ENCODE measurements around the gene ACOT7. TPM values are rescaled to one million over a fixed set of nuclear protein-coding genes. Genes with fewer than 3 reads are reported as not detected.

The ACOT7 gene
- total RNA-seq, 1 donor from 2014 or later, result 38.8 TPM

DNA sequence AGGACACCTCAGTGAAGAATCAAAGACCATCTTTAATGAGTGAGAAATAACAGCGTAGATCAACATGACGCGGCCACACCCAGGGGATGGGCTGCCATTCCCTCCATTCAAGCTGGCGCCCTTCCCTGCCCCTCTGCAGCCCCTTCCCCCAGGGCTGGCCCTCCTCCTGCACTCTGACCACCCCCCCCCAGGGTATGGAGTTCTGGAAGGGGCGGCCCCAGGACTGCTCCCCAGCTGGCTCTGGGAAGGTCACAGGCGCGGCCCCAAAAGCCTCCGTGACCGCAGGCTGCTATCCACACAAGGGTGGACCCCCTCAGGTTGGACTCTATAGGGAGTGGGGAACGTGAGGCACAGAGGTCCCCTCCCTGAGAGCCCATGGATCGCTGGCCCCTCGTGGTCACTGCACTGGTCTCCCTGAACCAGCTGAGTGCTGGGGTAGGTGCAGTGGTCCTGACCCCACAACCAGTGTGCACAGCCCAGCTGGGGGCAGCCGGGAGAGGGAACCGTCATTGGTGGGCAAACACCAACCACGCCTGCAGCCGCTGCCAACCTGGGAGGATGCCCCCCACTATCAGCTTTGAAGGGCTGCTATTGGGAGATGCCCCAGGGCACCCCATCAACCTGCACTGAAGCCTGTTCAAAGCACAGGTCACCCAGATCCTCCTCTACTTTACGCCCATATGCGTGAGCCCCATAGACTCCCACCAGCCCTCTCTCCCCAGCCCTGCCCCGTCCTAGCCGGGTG lies 116.6 kb downstream of the ACOT7 start:
- Histone ChIP-seq H3K4me1 (peaks cover 28% of the 10 kb centered on the region), H3K4me3 (peak overlapping the region in 1 of 2 donors; percentile 11), H3K9me3 (no peaks in the 10 kb centered on the region), H3K27ac (peak overlapping the region; percentile 91), H3K36me3 (no peaks in the 10 kb centered on the region), H3K27me3 (no peaks in the 10 kb centered on the region)
- intact Hi-C loops (cut with DNase I), result no loop called here
- TF ChIP-seq, protein P1, sequence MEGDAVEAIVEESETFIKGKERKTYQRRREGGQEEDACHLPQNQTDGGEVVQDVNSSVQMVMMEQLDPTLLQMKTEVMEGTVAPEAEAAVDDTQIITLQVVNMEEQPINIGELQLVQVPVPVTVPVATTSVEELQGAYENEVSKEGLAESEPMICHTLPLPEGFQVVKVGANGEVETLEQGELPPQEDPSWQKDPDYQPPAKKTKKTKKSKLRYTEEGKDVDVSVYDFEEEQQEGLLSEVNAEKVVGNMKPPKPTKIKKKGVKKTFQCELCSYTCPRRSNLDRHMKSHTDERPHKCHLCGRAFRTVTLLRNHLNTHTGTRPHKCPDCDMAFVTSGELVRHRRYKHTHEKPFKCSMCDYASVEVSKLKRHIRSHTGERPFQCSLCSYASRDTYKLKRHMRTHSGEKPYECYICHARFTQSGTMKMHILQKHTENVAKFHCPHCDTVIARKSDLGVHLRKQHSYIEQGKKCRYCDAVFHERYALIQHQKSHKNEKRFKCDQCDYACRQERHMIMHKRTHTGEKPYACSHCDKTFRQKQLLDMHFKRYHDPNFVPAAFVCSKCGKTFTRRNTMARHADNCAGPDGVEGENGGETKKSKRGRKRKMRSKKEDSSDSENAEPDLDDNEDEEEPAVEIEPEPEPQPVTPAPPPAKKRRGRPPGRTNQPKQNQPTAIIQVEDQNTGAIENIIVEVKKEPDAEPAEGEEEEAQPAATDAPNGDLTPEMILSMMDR (IDR thresholded peaks at IDR 0.05), result no peak
- TF ChIP-seq POLR2A (IDR thresholded peaks at IDR 0.05), result no peak
- TF ChIP-seq POLR2AphosphoS5 (IDR thresholded peaks at IDR 0.05; ENCODE audit: insufficient read depth in 1 of 2, low read depth in 1 of 2), result no peak
- no peak for DNase-seq (ENCODE audit: extremely low spot score in 2 of 2)

DNA sequence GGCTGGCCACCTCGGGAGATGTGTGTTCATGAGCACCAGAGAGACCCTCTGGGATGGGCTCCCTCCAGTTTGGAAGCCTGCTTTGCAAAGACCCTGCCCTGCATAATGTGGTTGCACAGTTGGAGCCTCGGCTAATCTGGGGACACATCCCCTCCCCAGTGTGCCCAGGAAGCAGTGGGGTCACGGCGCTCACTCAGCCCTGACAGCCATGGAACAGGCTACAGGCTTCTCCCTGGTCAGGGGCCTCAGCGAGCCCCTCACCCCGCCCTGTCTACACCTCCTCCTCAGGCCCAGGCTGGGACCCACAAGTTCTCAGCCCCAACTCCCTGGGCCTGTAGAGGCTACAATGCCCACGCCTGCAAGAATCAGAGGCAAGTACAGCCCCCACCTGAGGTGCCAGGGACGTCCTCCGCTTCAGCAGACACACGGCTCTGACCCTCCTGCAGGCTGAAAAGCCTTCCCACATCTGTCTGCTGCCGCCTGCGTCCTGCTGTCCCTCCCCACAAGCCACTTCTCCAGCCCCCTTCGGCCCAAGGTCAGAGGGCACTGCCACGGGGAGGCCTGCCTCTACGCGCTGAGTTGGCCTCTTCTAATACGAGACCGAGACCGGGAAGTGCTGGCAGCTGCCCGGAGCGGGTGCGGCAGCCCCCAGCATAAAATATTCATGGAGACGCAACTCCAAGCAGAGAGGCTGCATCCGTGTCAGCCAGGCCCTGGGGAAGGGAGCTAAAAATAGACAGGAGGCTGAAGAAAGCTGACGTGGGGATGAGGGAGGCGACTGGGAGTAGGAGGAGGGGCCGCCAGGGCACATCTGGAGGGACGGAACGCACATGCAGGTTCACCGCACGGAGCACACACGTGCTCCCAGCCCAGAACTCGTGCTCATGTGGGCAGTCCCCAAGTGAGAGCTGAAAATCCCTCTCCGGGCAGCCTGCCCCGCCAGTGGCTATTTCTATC lies 117.5 kb downstream of the ACOT7 start:
- DNase-seq (ENCODE audit: extremely low spot score in 2 of 2), result no peak
- intact Hi-C loops (cut with DNase I), result no loop called here
- Histone ChIP-seq H3K36me3 (no peaks in the 10 kb centered on the region), H3K9me3 (no peaks in the 10 kb centered on the region), H3K27me3 (no peaks in the 10 kb centered on the region), H3K4me3 (peak overlapping the region in 1 of 2 donors; percentile 11), H3K27ac (peak overlapping the region; percentile 91), H3K4me1 (peaks cover 29% of the 10 kb centered on the region)
- peak; percentile 58 to 86 for TF ChIP-seq POLR2AphosphoS5 (IDR thresholded peaks at IDR 0.05; ENCODE audit: insufficient read depth in 1 of 2, low read depth in 1 of 2)
- TF ChIP-seq, protein P1 (IDR thresholded peaks at IDR 0.05), result no peak

DNA sequence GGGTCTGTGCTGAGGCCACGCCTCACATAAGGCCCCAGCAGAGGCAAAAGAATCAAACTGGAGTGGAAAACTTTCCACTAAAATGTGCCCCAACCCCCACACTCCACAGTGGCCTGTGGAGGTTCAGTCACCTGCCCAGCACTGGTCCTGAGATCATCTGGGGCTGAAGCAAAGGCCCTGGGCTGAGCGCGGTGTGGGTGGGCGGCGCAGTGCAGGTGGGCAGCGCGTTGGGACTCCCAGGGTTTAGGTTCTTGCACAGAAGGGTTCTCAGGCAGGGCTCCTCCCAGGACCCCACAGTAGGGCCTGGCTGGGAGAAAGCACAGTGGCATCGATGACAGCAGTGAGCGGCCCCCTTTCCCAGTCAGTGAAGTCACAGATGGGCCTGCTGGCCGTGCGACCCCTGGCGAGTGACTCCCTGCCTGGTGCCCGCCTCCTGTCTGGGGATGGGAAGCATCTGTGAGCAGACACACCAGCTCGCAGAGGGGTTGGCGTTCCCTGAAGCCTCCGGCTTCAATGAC lies 118.9 kb downstream of the ACOT7 start:
- peaks cover 29% of the 10 kb centered on the region for H3K4me1 ChIP-seq
- H3K36me3 ChIP-seq, result no peaks in the 10 kb centered on the region
- no peak overlapping the region for H3K4me3 ChIP-seq
- no peaks in the 10 kb centered on the region for H3K9me3 ChIP-seq
- H3K27me3 ChIP-seq, result no peaks in the 10 kb centered on the region
- H3K27ac ChIP-seq, result peak overlapping the region; percentile 91
- no peak for TF ChIP-seq POLR2AphosphoS5 (IDR thresholded peaks at IDR 0.05; ENCODE audit: insufficient read depth in 1 of 2, low read depth in 1 of 2)
- TF ChIP-seq POLR2A (IDR thresholded peaks at IDR 0.05), result no peak
- TF ChIP-seq, protein P1 (IDR thresholded peaks at IDR 0.05), result no peak
- no peak for DNase-seq (ENCODE audit: extremely low spot score in 2 of 2)
- intact Hi-C loops (cut with DNase I), result no loop called here

DNA sequence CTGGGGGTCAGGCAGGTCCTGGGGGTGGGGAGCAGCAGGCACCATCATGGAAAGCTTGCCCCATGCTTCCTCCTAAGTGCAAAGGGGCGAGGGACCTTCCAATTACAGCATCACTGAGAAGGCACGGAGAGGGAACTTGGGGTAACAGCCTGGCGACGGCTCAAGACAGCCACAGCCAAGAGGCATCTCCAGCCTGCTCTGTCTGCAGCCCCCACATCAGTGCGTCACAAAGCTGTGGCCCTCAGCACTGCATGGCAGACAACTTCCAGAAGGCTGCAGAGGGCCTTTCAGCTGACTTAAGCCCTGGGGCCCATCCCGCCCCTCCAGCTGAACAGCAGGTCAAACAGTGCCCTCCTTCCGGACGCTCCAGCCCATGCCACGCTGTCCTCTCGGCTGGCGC lies 119.5 kb downstream of the ACOT7 start:
- no peak overlapping the region for H3K27ac ChIP-seq
- H3K27me3 ChIP-seq, result no peaks in the 10 kb centered on the region

More for the DNA sequence above, 119.5 kb downstream of the ACOT7 start:
- no peak for DNase-seq (ENCODE audit: extremely low spot score in 2 of 2)
- intact Hi-C loops (cut with DNase I), result no loop called here
- no peaks in the 10 kb centered on the region for H3K36me3 ChIP-seq
- peaks cover 29% of the 10 kb centered on the region for H3K4me1 ChIP-seq
- H3K9me3 ChIP-seq, result no peaks in the 10 kb centered on the region
- H3K4me3 ChIP-seq, result no peak overlapping the region
- TF ChIP-seq POLR2AphosphoS5 (IDR thresholded peaks at IDR 0.05; ENCODE audit: insufficient read depth in 1 of 2, low read depth in 1 of 2) (no peak), POLR2A (IDR thresholded peaks at IDR 0.05) (no peak)
- TF ChIP-seq, protein P1 (IDR thresholded peaks at IDR 0.05), result no peak
